VCaP (cell line): Measurements from ENCODE around the gene ELMO1.

Experiments used
- H3K27ac ChIP-seq: fragments of 450-650 bp; 2 replicates; pipeline ENCODE4 v1.5.1; 2017
- CTCF ChIP-seq: fragments of 450-650 bp; conservative IDR thresholded peaks from 2 replicates; pipeline ENCODE4 v1.5.1; 2017; ENCODE audit warnings: mild to moderate bottlenecking, moderate library complexity

The ELMO1 gene

GRCh38 chr7:36925691-36926090 is 523.0 kb downstream of the ELMO1 start:
- no peak for TF ChIP-seq CTCF
- no peak overlapping the region for H3K27ac ChIP-seq

GRCh38 chr7:36925207-36925606 is 523.5 kb downstream of the ELMO1 start:
- no peak for TF ChIP-seq CTCF
- H3K27ac ChIP-seq: no peak overlapping the region

- TF ChIP-seq CTCF: no peak
- no peak overlapping the region for H3K27ac ChIP-seq
Measured at GRCh38 chr7:36923943-36924436, 524.7 kb downstream of the ELMO1 start.

- TF ChIP-seq CTCF: no peak
Measured at GRCh38 chr7:36923185-36923584, 525.5 kb downstream of the ELMO1 start.

GRCh38 chr7:36920433-36920832 is 528.2 kb downstream of the ELMO1 start:
- TF ChIP-seq CTCF: no peak
- H3K27ac ChIP-seq: no peak overlapping the region

More at GRCh38 chr7:36923185-36923584, 525.5 kb downstream of the ELMO1 start:
- no peak overlapping the region for H3K27ac ChIP-seq

GRCh38 chr7:36919738-36920137 is 528.9 kb downstream of the ELMO1 start:
- no peak for TF ChIP-seq CTCF
- no peak overlapping the region for H3K27ac ChIP-seq

- no peak for TF ChIP-seq CTCF
- H3K27ac ChIP-seq: no peak overlapping the region
Measured at GRCh38 chr7:36918591-36918990, 530.1 kb downstream of the ELMO1 start.
